ENCODE results near the gene CDIPT. TPM values are rescaled to one million over a fixed set of nuclear protein-coding genes. Genes with fewer than 3 reads are reported as not detected.
"Not testable (repeated sequence)": the region's sequence is repeated elsewhere in the genome, so short reads cannot be mapped to it uniquely, and the experiment has no call there.

CDIPT gene
- total RNA-seq, 4 donors from 2014 or later: 79.3 to 122 (median 99.3) TPM

- Histone ChIP-seq H3K4me1 (peaks cover 2% of the 10 kb centered on the region in 2 donors), H3K4me3 (replicated peaks in 1 of 3) (no peak overlapping the region), H3K27ac (no peak overlapping the region), H3K9me3 (no peaks in the 10 kb centered on the region), H3K36me3 (no peaks in the 10 kb centered on the region), H3K27me3 (no peaks in the 10 kb centered on the region)
- intact Hi-C loops (cut with DNase I): no loop called here
- DNase-seq: no peak
- TF ChIP-seq POLR2A (IDR thresholded peaks at IDR 0.05): no peak
- no peak for TF ChIP-seq CTCF (IDR thresholded peaks at IDR 0.05)
- 80 to 82% methylated on average over 4 of the region's 4 CpGs for WGBS, 2 donors
Observed at GRCh38 chr16:29894352-29894751, 31.3 kb upstream of the CDIPT start.

- Histone ChIP-seq H3K4me3 (replicated peaks in 1 of 3) (no peak overlapping the region), H3K27ac (no peak overlapping the region), H3K9me3 (no peaks in the 10 kb centered on the region), H3K36me3 (no peaks in the 10 kb centered on the region), H3K4me1 (no peaks in the 10 kb centered on the region), H3K27me3 (no peaks in the 10 kb centered on the region)
- 87 to 92% methylated on average over 3 of the region's 3 CpGs for WGBS, 2 donors
- TF ChIP-seq CTCF (IDR thresholded peaks at IDR 0.05) (no peak), POLR2A (IDR thresholded peaks at IDR 0.05) (no peak)
- no peak for DNase-seq
- intact Hi-C loops (cut with DNase I): no loop called here
Observed at GRCh38 chr16:29893553-29893952, 30.5 kb upstream of the CDIPT start.

- no peaks in the 10 kb centered on the region for H3K4me1 ChIP-seq
- no peaks in the 10 kb centered on the region for H3K36me3 ChIP-seq
- no peaks in the 10 kb centered on the region for H3K9me3 ChIP-seq
- no peak for DNase-seq
- 83 to 86% methylated on average over 5 to 6 of the region's 6 CpGs for WGBS, 2 donors
- H3K27ac ChIP-seq: no peak overlapping the region
- intact Hi-C loops (cut with DNase I): no loop called here
- no peak overlapping the region for H3K4me3 ChIP-seq (replicated peaks in 1 of 3)
- H3K27me3 ChIP-seq: no peaks in the 10 kb centered on the region
- TF ChIP-seq POLR2A (IDR thresholded peaks at IDR 0.05) (no peak), CTCF (IDR thresholded peaks at IDR 0.05) (no peak)
Observed at GRCh38 chr16:29892458-29892813, 29.4 kb upstream of the CDIPT start.

GRCh38 chr16:29891525-29892457 lies 28.8 kb upstream of the CDIPT start:
- DNase-seq: no peak
- Histone ChIP-seq H3K36me3 (no peaks in the 10 kb centered on the region), H3K27me3 (no peaks in the 10 kb centered on the region), H3K4me3 (replicated peaks in 1 of 3) (no peak overlapping the region), H3K4me1 (no peaks in the 10 kb centered on the region), H3K9me3 (no peaks in the 10 kb centered on the region), H3K27ac (no peak overlapping the region)
- TF ChIP-seq CTCF (IDR thresholded peaks at IDR 0.05) (no peak), POLR2A (IDR thresholded peaks at IDR 0.05) (no peak)
- 75 to 83% methylated on average over 10 of the region's 10 CpGs for WGBS, 2 donors
- intact Hi-C loops (cut with DNase I): no loop called here

- DNase-seq; H3K27me3 ChIP-seq; H3K4me3 ChIP-seq (replicated peaks in 1 of 3); H3K36me3 ChIP-seq; H3K27ac ChIP-seq; H3K4me1 ChIP-seq; intact Hi-C loops (cut with DNase I); H3K9me3 ChIP-seq: not testable (repeated sequence)
- 92 to 97% methylated on average over 3 of the region's 3 CpGs for WGBS, 2 donors
Observed at GRCh38 chr16:29889372-29889771, 26.3 kb upstream of the CDIPT start.
